HG03457 (cell line): ENCODE measurements around the gene CMIP.

Experiments used
- ATAC-seq: cut with Tn5 transposase; IDR thresholded peaks from one replicate; pipeline ENCODE4 v1.9.1; 2021; ENCODE audit warnings: moderate number of reproducible peaks; ENCODE audit not compliant: unreplicated experiment

Gene CMIP

GRCh38 chr16:81526935-81527334, 82.3 kb downstream of the CMIP start:
- ATAC-seq = no peak

- no peak for ATAC-seq
These were observed 83.0 kb downstream of the CMIP start for GRCh38 chr16:81527477-81528178.

- no peak for ATAC-seq
These were observed 83.6 kb downstream of the CMIP start for GRCh38 chr16:81528256-81528655.

GRCh38 chr16:81530296-81530721, 85.7 kb downstream of the CMIP start:
- ATAC-seq = no peak

- ATAC-seq = no peak
These were observed 86.2 kb downstream of the CMIP start for GRCh38 chr16:81530814-81531213.

- no peak for ATAC-seq
These were observed 86.8 kb downstream of the CMIP start for GRCh38 chr16:81531419-81531821.

GRCh38 chr16:81532491-81533174, 88.0 kb downstream of the CMIP start:
- ATAC-seq = no peak

- ATAC-seq = no peak
These were observed 88.5 kb downstream of the CMIP start for GRCh38 chr16:81533175-81533507.

GRCh38 chr16:81535679-81536360, 91.2 kb downstream of the CMIP start:
- ATAC-seq = no peak

- no peak for ATAC-seq
These were observed 92.0 kb downstream of the CMIP start for GRCh38 chr16:81536648-81537047.

- ATAC-seq = no peak
These were observed 93.3 kb downstream of the CMIP start for GRCh38 chr16:81537721-81538561.

- no peak for ATAC-seq
These were observed 94.6 kb downstream of the CMIP start for GRCh38 chr16:81539009-81539758.

GRCh38 chr16:81539759-81540472, 95.3 kb downstream of the CMIP start:
- ATAC-seq = no peak

GRCh38 chr16:81541314-81541713, 96.7 kb downstream of the CMIP start:
- ATAC-seq = no peak

GRCh38 chr16:81542609-81543570, 98.3 kb downstream of the CMIP start:
- no peak for ATAC-seq

GRCh38 chr16:81543571-81543970, 99.0 kb downstream of the CMIP start:
- no peak for ATAC-seq

- no peak for ATAC-seq
These were observed 99.7 kb downstream of the CMIP start for GRCh38 chr16:81544261-81544660.

- no peak for ATAC-seq
These were observed 100.2 kb downstream of the CMIP start for GRCh38 chr16:81544700-81545271.
